WTC11 (cell line): Measurements from ENCODE around the gene GPR84. TPM values are rescaled to one million over a fixed set of nuclear protein-coding genes. Genes with fewer than 3 reads are reported as not detected.

ENCODE experiments used
- ATAC-seq: fragments of 200-7000 bp; cut with Tn5 transposase; 2 replicates; pipeline ENCODE4 v1.10.0; 2021; ENCODE audit warnings: mild to moderate bottlenecking, moderate library complexity
- CTCF ChIA-PET: fragments of 300-600 bp; sonication (Branson Sonifier 250); formaldehyde crosslinking; loops from one replicate; lab custom pipeline; 2021; ENCODE audit warnings: antibody characterized with exemption; lab: Charles Lee
- POLR2A ChIA-PET: fragments of 350-600 bp; sonication (Branson Sonifier 250); formaldehyde crosslinking; loops from one replicate; lab custom pipeline; 2021; ENCODE audit warnings: antibody characterized with exemption; lab: Charles Lee
- DNase-seq: peaks from one replicate; pipeline ENCODE4 v3.0.0; 2021; ENCODE audit warnings: low spot score
- H3K27ac Mint-ChIP-seq: 2 replicates; pipeline ENCODE4 v1.8.0; 2021; ENCODE audit warnings: mixed read lengths
- H3K27me3 Mint-ChIP-seq: 2 replicates; pipeline ENCODE4 v1.8.0; 2021; ENCODE audit warnings: low read depth, mild to moderate bottlenecking, moderate library complexity, mixed read lengths
- H3K36me3 Mint-ChIP-seq: 2 replicates; pipeline ENCODE4 v1.8.0; 2021; ENCODE audit warnings: mixed read lengths
- H3K4me1 Mint-ChIP-seq: 2 replicates; pipeline ENCODE4 v1.8.0; 2022; ENCODE audit warnings: mixed read lengths
- H3K4me3 Mint-ChIP-seq: 2 replicates; pipeline ENCODE4 v1.8.0; 2021; ENCODE audit warnings: mild to moderate bottlenecking, moderate library complexity, mixed read lengths
- H3K9me3 Mint-ChIP-seq: 2 replicates; pipeline ENCODE4 v1.8.0; 2021; ENCODE audit warnings: mixed read lengths
- AR ChIP-seq: fragments of 250-450 bp; sonication (Bioruptor Pico); IDR thresholded peaks from 2 replicates; pipeline ENCODE4 v1.9.0; 2021; ENCODE audit warnings: mild to moderate bottlenecking
- ERG ChIP-seq: fragments of 250-450 bp; sonication (Bioruptor Pico); IDR thresholded peaks from 2 replicates; pipeline ENCODE4 v1.8.0; 2021; ENCODE audit warnings: mild to moderate bottlenecking
- FOXJ3 ChIP-seq: sonication (generic); formaldehyde crosslinking; IDR thresholded peaks from 2 replicates; pipeline ENCODE4 v1.9.0; 2021; ENCODE audit warnings: missing genetic modification reagents, mild to moderate bottlenecking, borderline replicate concordance
- FOXP4 ChIP-seq: sonication (generic); formaldehyde crosslinking; IDR thresholded peaks from 2 replicates; pipeline ENCODE4 v1.8.0; 2022; ENCODE audit warnings: mild to moderate bottlenecking, missing genetic modification reagents
- GRHL2 ChIP-seq: fragments of 250-450 bp; sonication (Bioruptor Pico); IDR thresholded peaks from 2 replicates; pipeline ENCODE4 v1.8.0; 2022; ENCODE audit warnings: mild to moderate bottlenecking, moderate library complexity; ENCODE audit not compliant: insufficient replicate concordance, severe bottlenecking
- SP1 ChIP-seq: sonication (generic); formaldehyde crosslinking; conservative IDR thresholded peaks from 2 replicates; pipeline ENCODE4 v1.8.1; 2022; ENCODE audit warnings: missing genetic modification reagents
- STAT6 ChIP-seq: sonication (generic); formaldehyde crosslinking; conservative IDR thresholded peaks from 2 replicates; pipeline ENCODE4 v1.8.1; 2023; ENCODE audit warnings: mild to moderate bottlenecking, low read depth, missing genetic modification reagents, moderate library complexity
- TP53 ChIP-seq: sonication (generic); formaldehyde crosslinking; IDR thresholded peaks from 2 replicates; pipeline ENCODE4 v1.8.1; 2023; ENCODE audit warnings: mild to moderate bottlenecking, missing genetic modification reagents
- ZMAT4 ChIP-seq: fragments of 250-450 bp; sonication (Bioruptor Pico); IDR thresholded peaks from 2 replicates; pipeline ENCODE4 v1.9.0; 2021; ENCODE audit warnings: mild to moderate bottlenecking
- ZNF219 ChIP-seq: sonication (generic); formaldehyde crosslinking; IDR thresholded peaks from 2 replicates; pipeline ENCODE4 v1.8.0; 2023; ENCODE audit warnings: missing genetic modification reagents, mild to moderate bottlenecking, borderline replicate concordance
- ZNF232 ChIP-seq: sonication (generic); formaldehyde crosslinking; IDR thresholded peaks from 2 replicates; pipeline ENCODE4 v1.8.0; 2022; ENCODE audit warnings: mild to moderate bottlenecking, missing genetic modification reagents
- ZNF512 ChIP-seq: sonication (generic); formaldehyde crosslinking; IDR thresholded peaks from 2 replicates; pipeline ENCODE4 v1.8.1; 2022; ENCODE audit warnings: missing genetic modification reagents, borderline replicate concordance
- total RNA-seq: library from RNA; stranded (reverse); gene quantifications from 3 replicates; pipeline ENCODE4 v1.2.3, GENCODE V29; 2021

Gene GPR84
- total RNA-seq, 1 experiment from 2014 or later: 0.13 TPM

GRCh38 chr12:54331461-54331860 lies 32.8 kb downstream of the GPR84 start:
- ATAC-seq: no peak
- CTCF ChIA-PET: interaction anchor here (0.7 to 7.7 kb wide), 3 partner anchors 28 to 68 kb away, joined by 3 to 200 read pairs (median 6); partner anchors contain the start of gene NFE2

More at GRCh38 chr12:54331461-54331860, 32.8 kb downstream of the GPR84 start:
- no peak for DNase-seq
- Mint-ChIP-seq H3K36me3 (no peaks in the 10 kb centered on the region), H3K27me3 (no peaks in the 10 kb centered on the region), H3K27ac (no peak overlapping the region), H3K4me1 (peaks cover 29% of the 10 kb centered on the region)
- no peak for TF ChIP-seq ZNF219 (CRISPR knock-in tag)
- no peak for TF ChIP-seq ZNF512 (CRISPR knock-in tag)
- TF ChIP-seq GRHL2 (CRISPR knock-in tag): no peak
- no peak for TF ChIP-seq ERG (CRISPR knock-in tag)
- TF ChIP-seq FOXP4 (CRISPR knock-in tag): no peak
- TF ChIP-seq SP1 (CRISPR knock-in tag): no peak
- no peak for TF ChIP-seq TP53 (CRISPR knock-in tag)
- TF ChIP-seq ZNF232 (CRISPR knock-in tag): no peak
- no peak for TF ChIP-seq AR
- TF ChIP-seq STAT6 (CRISPR knock-in tag): no peak
- no peak for TF ChIP-seq FOXJ3
- no peak for TF ChIP-seq ZMAT4
- TF ChIP-seq, all 79 proteins: peak for 0
- POLR2A ChIA-PET: no interaction called here
- H3K4me3 Mint-ChIP-seq: no peak overlapping the region
- no peaks in the 10 kb centered on the region for H3K9me3 Mint-ChIP-seq
